SK-N-SH treated with all-trans-retinoic acid at 6 μM for 48 hours (cell line): ENCODE measurements around the gene OR4D1.

Experiments
- CSRNP3 ChIP-seq: fragments of 250-450 bp; sonication (Bioruptor Pico); IDR thresholded peaks from 2 replicates; pipeline ENCODE4 v1.5.1; 2021; ENCODE audit warnings: mild to moderate bottlenecking, moderate library complexity
- ESRRG ChIP-seq: fragments of 250-450 bp; sonication (Bioruptor Pico); IDR thresholded peaks from 2 replicates; pipeline ENCODE4 v1.6.1; 2021; ENCODE audit warnings: mild to moderate bottlenecking
- PATZ1 ChIP-seq: fragments of 250-450 bp; sonication (Bioruptor Pico); IDR thresholded peaks from 2 replicates; pipeline ENCODE4 v1.8.0; 2020; ENCODE audit warnings: mild to moderate bottlenecking, moderate library complexity, borderline replicate concordance
- ZC3H10 ChIP-seq: fragments of 250-450 bp; sonication (Bioruptor Pico); IDR thresholded peaks from 2 replicates; pipeline ENCODE4 v1.5.1; 2021; ENCODE audit warnings: mild to moderate bottlenecking, moderate library complexity
- ZFP30 ChIP-seq: fragments of 450-650 bp; formaldehyde crosslinking; IDR thresholded peaks from 2 replicates; pipeline ENCODE4 v1.5.0; 2022; ENCODE audit warnings: mild to moderate bottlenecking, moderate library complexity
- ZNF8 ChIP-seq: fragments of 450-650 bp; formaldehyde crosslinking; IDR thresholded peaks from 2 replicates; pipeline ENCODE4 v1.5.0; 2020; ENCODE audit warnings: mild to moderate bottlenecking, moderate library complexity

GRCh38 chr17:58147930-58148434 lies at the start of gene OR4D1:
- TF ChIP-seq ZC3H10 (no peak), ZNF8 (CRISPR knock-in tag) (no peak), PATZ1 (CRISPR knock-in tag) (no peak), ESRRG (CRISPR knock-in tag) (no peak), ZFP30 (no peak), CSRNP3 (no peak)
